ENCODE results near the gene DCDC2B. TPM values are rescaled to one million over a fixed set of nuclear protein-coding genes. Genes with fewer than 3 reads are reported as not detected.

The DCDC2B gene
- polyA plus RNA-seq, 2 of the 4 experiments (the other 2 are of a cell fraction), result not detected

- TF ChIP-seq REST (IDR thresholded peaks at IDR 0.05) (no peak), FOSL2 (IDR thresholded peaks at IDR 0.05) (no peak), FOSL2 (CRISPR knock-in tag; IDR thresholded peaks at IDR 0.05) (no peak), E2F6 (IDR thresholded peaks at IDR 0.05; ENCODE audit: borderline replicate concordance, low read depth) (no peak), BCL3 (IDR thresholded peaks at IDR 0.05) (no peak), HOXB13 (CRISPR knock-in tag; IDR thresholded peaks at IDR 0.05; ENCODE audit: low read depth) (no peak), POLR2AphosphoS2 (conservative IDR thresholded peaks at IDR 0.05; ENCODE audit: low read length) (no peak)
- H3K4me3 ChIP-seq, result no peak overlapping the region
- POLR2A ChIA-PET, result no interaction called here
- peaks cover 36% of the 10 kb centered on the region for H3K4me1 ChIP-seq
- peak overlapping the region; percentile 95 for H3K4me2 ChIP-seq
- no peak for DNase-seq (ENCODE audit: low read depth in 1 of 2, low spot score in 1 of 2)
- H3K9me3 ChIP-seq, result no peaks in the 10 kb centered on the region
- FAIRE-seq, result no peak
- H3K27ac ChIP-seq, result no peak overlapping the region
- ATAC-seq, result no peak
- WGBS (ENCODE audit: missing lambda C conversion rate), result 85% methylated on average over 6 of the region's 6 CpGs
- CTCF ChIA-PET, result interaction anchor here (0.6 to 1.7 kb wide), 3 partner anchors 60 to 134 kb away, joined by 3 to 5 read pairs (median 3); no protein-coding TSS in a partner anchor
Measured at GRCh38 chr1:32182060-32182459, 26.8 kb upstream of the DCDC2B start.

- peaks cover 25% of the 10 kb centered on the region for H3K4me1 ChIP-seq
- no peak overlapping the region for H3K27ac ChIP-seq
- TF ChIP-seq HOXB13 (CRISPR knock-in tag; IDR thresholded peaks at IDR 0.05; ENCODE audit: low read depth) (no peak), EP300 (IDR thresholded peaks at IDR 0.05) (no peak)
- DNase-seq (ENCODE audit: low read depth in 1 of 2, low spot score in 1 of 2), result no peak
- no peak overlapping the region for H3K4me2 ChIP-seq
- ChIA-PET POLR2A (interaction anchor here (0.6 kb wide), 1 partner anchor 95 kb away, joined by 4 read pairs; no protein-coding TSS in a partner anchor), CTCF (no interaction called here)
- no peak for FAIRE-seq
- no peak for ATAC-seq
- H3K9me3 ChIP-seq, result no peaks in the 10 kb centered on the region
- H3K4me3 ChIP-seq, result no peak overlapping the region
Measured at GRCh38 chr1:32184650-32185049, 24.2 kb upstream of the DCDC2B start.

- ATAC-seq (no peak), FAIRE-seq (no peak), DNase-seq (ENCODE audit: low read depth in 1 of 2, low spot score in 1 of 2) (no peak)
- no peak overlapping the region for H3K4me3 ChIP-seq
- POLR2A ChIA-PET, result no interaction called here
- H3K27ac ChIP-seq, result peak overlapping the region in 1 of 2 experiments; percentile 57; a peak in 1 of 6 replicates
- CTCF ChIA-PET, result interaction anchor here (0.6 kb wide), 1 partner anchor 157 kb away, joined by 4 read pairs; no protein-coding TSS in a partner anchor
- no peaks in the 10 kb centered on the region for H3K9me3 ChIP-seq
- 93% methylated on average over 2 of the region's 2 CpGs for WGBS (ENCODE audit: missing lambda C conversion rate)
- H3K4me1 ChIP-seq, result peaks cover 19% of the 10 kb centered on the region
- TF ChIP-seq MYC (IDR thresholded peaks at IDR 0.05; ENCODE audit: borderline replicate concordance, low read length) (no peak), GATA3 (IDR thresholded peaks at IDR 0.05; ENCODE audit: borderline replicate concordance) (no peak), FOSL2 (IDR thresholded peaks at IDR 0.05) (no peak), FOSL2 (CRISPR knock-in tag; IDR thresholded peaks at IDR 0.05) (no peak), HES2 (IDR thresholded peaks at IDR 0.05) (no peak), ZC3H11A (IDR thresholded peaks at IDR 0.05) (no peak)
- no peak overlapping the region for H3K4me2 ChIP-seq
Measured at GRCh38 chr1:32186077-32186476, 22.8 kb upstream of the DCDC2B start.

- Histone ChIP-seq H3K4me2 (no peak overlapping the region), H3K4me1 (peaks cover 15% of the 10 kb centered on the region), H3K4me3 (no peak overlapping the region), H3K9me3 (no peaks in the 10 kb centered on the region), H3K27ac (no peak overlapping the region)
- ATAC-seq, result no peak
- CTCF ChIA-PET, result interaction anchor here (0.6 kb wide), 1 partner anchor 157 kb away, joined by 4 read pairs; no protein-coding TSS in a partner anchor
- no peak for DNase-seq (ENCODE audit: low read depth in 1 of 2, low spot score in 1 of 2)
- POLR2A ChIA-PET, result no interaction called here
- TF ChIP-seq NR3C1 (IDR thresholded peaks at IDR 0.05) (no peak), TP53 (CRISPR knock-in tag; IDR thresholded peaks at IDR 0.05) (no peak), HMGXB4 (CRISPR knock-in tag; IDR thresholded peaks at IDR 0.05; ENCODE audit: borderline replicate concordance) (no peak), GATA3 (IDR thresholded peaks at IDR 0.05; ENCODE audit: borderline replicate concordance) (no peak), JUN (IDR thresholded peaks at IDR 0.05) (no peak)
- no peak for FAIRE-seq
- WGBS (ENCODE audit: missing lambda C conversion rate), result 93% methylated on average over 2 of the region's 2 CpGs
Measured at GRCh38 chr1:32186491-32186890, 22.4 kb upstream of the DCDC2B start.
